H1 (cell line): ENCODE results near the gene IRAG1. TPM values are rescaled to one million over a fixed set of nuclear protein-coding genes. Genes with fewer than 3 reads are reported as not detected.

Source experiments
- CTCF ChIA-PET: fragments of 300-600 bp; sonication (Branson Sonifier 250); formaldehyde crosslinking; loops from one replicate; lab custom pipeline; 2021; ENCODE audit not compliant: partially characterized antibody; lab: Charles Lee
- POLR2A ChIA-PET: fragments of 300-600 bp; sonication (Branson Sonifier 250); formaldehyde crosslinking; loops from one replicate; lab custom pipeline; 2021; ENCODE audit warnings: inconsistent platforms; ENCODE audit not compliant: partially characterized antibody; lab: Charles Lee
- DNase-seq, 2 experiments: peaks; one replicate each; pipeline versions ENCODE4 v3.0.0 to v3.0.0-alpha.2; 2010 to 2022; ENCODE audit warnings: low spot score in 2 of 2, low read depth in 1 of 2, mixed read lengths in 1 of 2
- FAIRE-seq: peaks from 2 replicates; lab custom pipeline; 2011; peaks lifted over from hg19 to GRCh38; lab: Jason Lieb, UNC
- H2AFZ ChIP-seq: 2 replicates; pipeline ENCODE4 v1.8.1; 2012; ENCODE audit warnings: low read length, inconsistent platforms
- H2AK5ac ChIP-seq: 2 replicates; pipeline ENCODE4 v1.6.1; 2013; ENCODE audit warnings: low read depth, low read length
- H2BK120ac ChIP-seq: replicated peaks from 2 replicates; pipeline ENCODE3; 2013; ENCODE audit warnings: low read depth, low read length, inconsistent platforms
- H2BK12ac ChIP-seq: 2 replicates; pipeline ENCODE4 v1.6.1; 2013; ENCODE audit warnings: low read depth, low read length
- H2BK15ac ChIP-seq: 2 replicates; pipeline ENCODE4 v1.6.1; 2013; ENCODE audit warnings: low read length
- H2BK20ac ChIP-seq: 2 replicates; pipeline ENCODE4 v1.6.1; 2013; ENCODE audit warnings: low read length
- H2BK5ac ChIP-seq: 2 replicates; pipeline ENCODE4 v1.6.1; 2013; ENCODE audit warnings: low read depth, low read length
- H3K14ac ChIP-seq: 2 replicates; pipeline ENCODE4 v1.6.1; 2013; ENCODE audit warnings: inconsistent platforms; ENCODE audit not compliant: insufficient read length
- H3K18ac ChIP-seq: 2 replicates; pipeline ENCODE4 v1.6.1; 2013; ENCODE audit warnings: low read length; ENCODE audit errors: extremely low read depth
- H3K23ac ChIP-seq: 2 replicates; pipeline ENCODE4 v1.6.1; 2013; ENCODE audit warnings: inconsistent platforms; ENCODE audit not compliant: insufficient read length
- H3K23me2 ChIP-seq: 2 replicates; pipeline ENCODE4 v1.6.1; 2013; ENCODE audit warnings: low read depth, low read length
- H3K27ac ChIP-seq: 2 replicates; pipeline ENCODE4 v1.6.1; 2011; ENCODE audit warnings: low read depth, low read length, inconsistent platforms
- H3K27me3 ChIP-seq, 4 experiments: replicated peaks in 1 of 4; 1 replicate in 1 of 4; 2 replicates in 3 of 4; pipeline versions ENCODE4 v1.6.1 to v1.8.1; 2011 to 2013; ENCODE audit warnings: low read length in 3 of 4, mild to moderate bottlenecking in 3 of 4, inconsistent platforms in 2 of 4, mixed read lengths in 2 of 4, moderate library complexity in 1 of 4; ENCODE audit not compliant: control insufficient read depth in 3 of 4, insufficient read depth in 3 of 4; ENCODE audit errors: extremely low read depth in 1 of 4
- H3K36me3 ChIP-seq, 4 experiments: 2 replicates each; pipeline versions ENCODE4 v1.6.1 to v1.8.1; 2011 to 2013; ENCODE audit warnings: mild to moderate bottlenecking in 4 of 4, low read length in 3 of 4, moderate library complexity in 2 of 4, control low read depth in 1 of 4, inconsistent platforms in 1 of 4; ENCODE audit not compliant: insufficient read depth in 4 of 4, control insufficient read depth in 2 of 4
- H3K4ac ChIP-seq: replicated peaks from 2 replicates; pipeline ENCODE3; 2013; ENCODE audit warnings: low read length, low read depth, mixed read lengths, inconsistent platforms; ENCODE audit not compliant: insufficient read length
- H3K4me1 ChIP-seq, 4 experiments: replicated peaks in 1 of 4; 1 replicate in 1 of 4; 2 replicates in 3 of 4; pipeline versions ENCODE4 v1.6.1 to v1.8.1; 2011 to 2013; ENCODE audit warnings: low read length in 3 of 4, inconsistent platforms in 2 of 4, mixed read lengths in 1 of 4; ENCODE audit not compliant: insufficient read depth in 4 of 4, control insufficient read depth in 3 of 4
- H3K4me2 ChIP-seq, 2 experiments: 2 replicates each; pipeline versions ENCODE4 v1.6.1 to v1.8.1; 2011 to 2013; ENCODE audit warnings: low read depth in 2 of 2, low read length in 2 of 2, control low read depth in 1 of 2, inconsistent platforms in 1 of 2, mild to moderate bottlenecking in 1 of 2; ENCODE audit not compliant: insufficient read depth in 1 of 2
- H3K4me3 ChIP-seq, 4 experiments: fragments of 200-600, 300-600 bp in 1 of 4; sonication (generic), shearing (Covaris generic), sonication (Bioruptor Twin) in 1 of 4; 2 replicates each; pipeline versions ENCODE4 v1.5.1 to v1.8.1; 2011 to 2016; ENCODE audit warnings: low read length in 4 of 4, low read depth in 3 of 4, control low read depth in 2 of 4, inconsistent platforms in 2 of 4, mild to moderate bottlenecking in 2 of 4, mixed read lengths in 1 of 4, moderate library complexity in 1 of 4; ENCODE audit not compliant: insufficient read depth in 2 of 4; ENCODE audit errors: extremely low read depth in 1 of 4
- H3K56ac ChIP-seq: replicated peaks from 2 replicates; pipeline ENCODE3; 2013; ENCODE audit warnings: low read depth, mild to moderate bottlenecking, mixed read lengths, low read length, inconsistent platforms; ENCODE audit not compliant: insufficient read length
- H3K79me1 ChIP-seq: 2 replicates; pipeline ENCODE4 v1.6.1; 2013; ENCODE audit warnings: low read depth, low read length, control low read depth
- H3K79me2 ChIP-seq, 2 experiments: 2 replicates each; pipeline versions ENCODE4 v1.6.1 to v1.8.1; 2012 to 2013; ENCODE audit warnings: low read length in 2 of 2, mild to moderate bottlenecking in 2 of 2, inconsistent platforms in 1 of 2; ENCODE audit not compliant: insufficient read depth in 2 of 2, control insufficient read depth in 1 of 2
- H3K9ac ChIP-seq, 4 experiments: replicated peaks in 1 of 4; 1 replicate in 1 of 4; 2 replicates in 3 of 4; pipeline versions ENCODE4 v1.6.1 to v1.8.1; 2011 to 2013; ENCODE audit warnings: low read depth in 3 of 4, low read length in 3 of 4, control low read depth in 2 of 4, mild to moderate bottlenecking in 2 of 4, moderate library complexity in 2 of 4, inconsistent platforms in 1 of 4; ENCODE audit errors: extremely low read depth in 1 of 4
- H3K9me3 ChIP-seq, 2 experiments: 2 replicates each; pipeline versions ENCODE4 v1.6.1 to v1.8.1; 2012 to 2013; ENCODE audit warnings: mild to moderate bottlenecking in 2 of 2, moderate library complexity in 2 of 2, control low read depth in 1 of 2, inconsistent platforms in 1 of 2, low read depth in 1 of 2, low read length in 1 of 2, mixed read lengths in 1 of 2; ENCODE audit not compliant: insufficient read depth in 2 of 2
- H4K20me1 ChIP-seq, 2 experiments: replicated peaks in 1 of 2; 2 replicates each; pipeline versions ENCODE3 to v1.8.1; 2011 to 2013; ENCODE audit warnings: inconsistent platforms in 2 of 2, low read length in 2 of 2, mild to moderate bottlenecking in 1 of 2; ENCODE audit not compliant: insufficient read depth in 2 of 2, control insufficient read depth in 1 of 2
- H4K5ac ChIP-seq: 2 replicates; pipeline ENCODE4 v1.6.1; 2013; ENCODE audit warnings: low read length, low read depth, mixed read lengths, inconsistent platforms; ENCODE audit not compliant: insufficient read length
- H4K8ac ChIP-seq: 2 replicates; pipeline ENCODE4 v1.8.0; 2013; ENCODE audit warnings: mild to moderate bottlenecking, moderate library complexity, low read length, inconsistent platforms; ENCODE audit not compliant: insufficient read depth; ENCODE audit errors: extremely low read depth
- H4K91ac ChIP-seq: replicated peaks from 2 replicates; pipeline ENCODE3; 2013; ENCODE audit warnings: low read length, mixed read lengths, inconsistent platforms; ENCODE audit not compliant: insufficient read length
- CREB1 ChIP-seq: IDR thresholded peaks from 2 replicates; pipeline ENCODE4 v1.6.1; 2012; ENCODE audit warnings: inconsistent platforms
- GABPA ChIP-seq: IDR thresholded peaks from 2 replicates; pipeline ENCODE4 v1.6.1; 2011; ENCODE audit warnings: mild to moderate bottlenecking, low read length, moderate library complexity, borderline replicate concordance; ENCODE audit not compliant: insufficient read depth
- HDAC2 ChIP-seq, 2 experiments: fragments of 300-600 bp in 1 of 2; sonication (generic) in 1 of 2; IDR thresholded peaks; 2 replicates each; pipeline ENCODE4 v1.6.1; 2011 to 2012; ENCODE audit warnings: low read depth in 2 of 2, low read length in 2 of 2, mild to moderate bottlenecking in 2 of 2, moderate library complexity in 2 of 2, borderline replicate concordance in 1 of 2, inconsistent platforms in 1 of 2
- KDM1A ChIP-seq: fragments of 200-600, 300-600 bp; sonication (generic); IDR thresholded peaks from 2 replicates; pipeline ENCODE4 v1.7.1; 2016; ENCODE audit warnings: mild to moderate bottlenecking, low read length, borderline replicate concordance
- NANOG ChIP-seq: IDR thresholded peaks from 2 replicates; pipeline ENCODE4 v1.6.1; 2011; ENCODE audit warnings: low read length, low read depth, mild to moderate bottlenecking, inconsistent platforms; ENCODE audit not compliant: insufficient read depth, poor library complexity, severe bottlenecking
- POLR2AphosphoS5 ChIP-seq: IDR thresholded peaks from 2 replicates; pipeline ENCODE4 v1.6.1; 2011; ENCODE audit warnings: low read depth, low read length
- SIN3A ChIP-seq, 2 experiments: IDR thresholded peaks in 1 of 2; conservative IDR thresholded peaks in 1 of 2; 2 replicates each; pipeline ENCODE4 v1.6.1; 2011 to 2012; ENCODE audit warnings: low read length in 2 of 2, improper control_type of control experiment in 1 of 2, low read depth in 1 of 2, mild to moderate bottlenecking in 1 of 2
- SIRT6 ChIP-seq: IDR thresholded peaks from one replicate; pipeline ENCODE4 v1.7.1; 2012; ENCODE audit warnings: low read length, inconsistent platforms
- SP4 ChIP-seq: IDR thresholded peaks from 2 replicates; pipeline ENCODE4 v1.6.1; 2012; ENCODE audit warnings: low read length, inconsistent platforms
- TEAD4 ChIP-seq: IDR thresholded peaks from 2 replicates; pipeline ENCODE4 v1.6.1; 2012; ENCODE audit warnings: low read depth, low read length, inconsistent platforms, mixed read lengths
- USF2 ChIP-seq: IDR thresholded peaks from 2 replicates; pipeline ENCODE4 v1.6.1; 2011; ENCODE audit warnings: low read length, improper control_type of control experiment
- WGBS, 2 experiments: shearing (Covaris generic) in 1 of 2; methylation state at CpG; one replicate each; pipeline versions ENCODE4 v1.1.6 to v1.1.7; 2013 to 2015; ENCODE audit warnings: low lambda C conversion rate in 2 of 2, mixed read lengths in 2 of 2, inconsistent platforms in 1 of 2, low coverage in 1 of 2, missing lambda C conversion rate in 1 of 2; ENCODE audit not compliant: insufficient replicate concordance in 2 of 2, insufficient coverage in 1 of 2, insufficient read length in 1 of 2; ENCODE audit errors: extremely low coverage in 1 of 2, missing lambda C conversion rate in 1 of 2; 5-methylcytosine and 5-hydroxymethylcytosine counted together
- polyA plus RNA-seq, 7 experiments: library from polyadenylated mRNA; depleted of rRNA in 3 of 7; stranded (reverse) in 5 of 7; unstranded in 2 of 7; fragments of >200 nt in 5 of 7; fragments of 200-250 nt in 2 of 7; gene quantifications; 1 replicate in 5 of 7; 2 replicates in 1 of 7; 4 replicates in 1 of 7; pipeline versions ENCODE4 v1.2.1 to v1.2.3, GENCODE V29; 2011 to 2013; ENCODE audit warnings: missing spikeins in 2 of 7, mixed read lengths in 2 of 7
- total RNA-seq: library from RNA; stranded (reverse); fragmentation: NEBNext Ultra II Directional; extraction: Animal tissue kit (Norgen Biotek cat#: 25700); gene quantifications from 2 replicates; pipeline ENCODE4 v1.2.1, GENCODE V29; 2021
- TF ChIP-seq, protein P1 (sequence below): IDR thresholded peaks from 2 replicates; pipeline ENCODE4 v1.6.1; 2012; ENCODE audit warnings: inconsistent platforms

IRAG1 gene
- total and polyA plus RNA-seq, 2 of the 8 experiments (the other 6 are each of a cell fraction or from before 2014, with no cell fraction given) = 1.8 to 2.7 TPM

DNA sequence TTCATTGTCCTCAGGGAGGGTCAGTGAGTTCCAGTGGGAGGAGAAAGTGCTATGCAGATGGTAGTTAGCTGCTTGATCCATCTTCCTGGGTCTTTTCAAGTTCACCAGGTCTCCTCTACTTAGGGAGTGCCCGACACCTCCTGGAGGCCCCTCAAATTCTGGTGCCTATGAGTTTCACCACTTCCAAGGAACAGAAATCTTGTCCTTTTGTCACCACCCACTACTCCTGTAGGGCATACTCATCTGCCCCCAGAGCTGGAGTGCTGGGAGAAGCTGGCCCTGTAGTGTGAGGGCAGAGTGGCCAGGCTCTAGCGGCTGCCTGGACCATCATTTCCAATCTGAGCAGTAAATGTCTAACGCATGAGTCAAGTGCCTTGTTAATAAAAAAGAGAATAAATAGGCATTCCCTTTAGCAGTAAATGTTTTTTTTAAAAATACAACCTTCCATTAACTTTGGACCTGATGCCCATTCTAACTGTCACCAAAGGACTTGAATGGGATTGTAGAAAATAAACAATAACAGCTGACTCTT is 12.5 kb downstream of the IRAG1 start:
- POLR2A ChIA-PET = no interaction called here
- H3K27me3 ChIP-seq = no peaks in the 10 kb centered on the region
- H3K27ac ChIP-seq = no peak overlapping the region
- no peak overlapping the region for H3K4me2 ChIP-seq
- CTCF ChIA-PET = interaction anchor here (0.7 to 2.5 kb wide), 6 partner anchors 10 to 55 kb away, joined by 3 to 8 read pairs (median 3); partner anchors contain the start of gene IRAG1
- H2BK15ac ChIP-seq = no peak overlapping the region
- H2BK12ac ChIP-seq = no peak overlapping the region
- no peak overlapping the region for H2BK20ac ChIP-seq
- H4K8ac ChIP-seq = no peak overlapping the region
- 90% methylated on average over 3 of the region's 3 CpGs; no CpG with 5 or more reads in 1 of the 2 experiments for WGBS, 2 experiments
- H3K9me3 ChIP-seq = no peaks in the 10 kb centered on the region
- H2AK5ac ChIP-seq = no peak overlapping the region
- no peak overlapping the region for H2BK5ac ChIP-seq
- H3K79me1 ChIP-seq = no peaks in the 10 kb centered on the region
- H3K36me3 ChIP-seq = no peaks in the 10 kb centered on the region
- no peaks in the 10 kb centered on the region for H4K20me1 ChIP-seq
- FAIRE-seq = no peak
- no peak overlapping the region for H3K23ac ChIP-seq
- H3K79me2 ChIP-seq = no peaks in the 10 kb centered on the region
- H2AFZ ChIP-seq = no peak overlapping the region
- no peak overlapping the region for H3K9ac ChIP-seq
- no peaks in the 10 kb centered on the region for H3K23me2 ChIP-seq
- no peak overlapping the region for H3K4me3 ChIP-seq
- H3K14ac ChIP-seq = no peak overlapping the region
- DNase-seq = no peak
- no peak overlapping the region for H3K56ac ChIP-seq
- no peak overlapping the region for H4K91ac ChIP-seq
- no peak overlapping the region for H3K4ac ChIP-seq
- no peak overlapping the region for H3K18ac ChIP-seq
- no peak overlapping the region for H2BK120ac ChIP-seq
- no peaks in the 10 kb centered on the region for H3K4me1 ChIP-seq
- H4K5ac ChIP-seq = no peak overlapping the region
- no peak for TF ChIP-seq SIRT6
- TF ChIP-seq GABPA = no peak
- no peak for TF ChIP-seq CREB1
- TF ChIP-seq, protein P1, sequence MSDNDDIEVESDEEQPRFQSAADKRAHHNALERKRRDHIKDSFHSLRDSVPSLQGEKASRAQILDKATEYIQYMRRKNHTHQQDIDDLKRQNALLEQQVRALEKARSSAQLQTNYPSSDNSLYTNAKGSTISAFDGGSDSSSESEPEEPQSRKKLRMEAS = no peak
- TF ChIP-seq HDAC2 (IDR thresholded peaks at IDR 0.05; ENCODE audit: borderline replicate concordance in 1 of 2, low read depth in 2 of 2, low read length in 2 of 2) = no peak
- TF ChIP-seq USF2 = no peak
- no peak for TF ChIP-seq SIN3A (conservative IDR thresholded peaks at IDR 0.05 in 1 of 2, IDR thresholded peaks at IDR 0.05 in 1 of 2; ENCODE audit: low read depth in 1 of 2, low read length in 2 of 2)
- no peak for TF ChIP-seq TEAD4
- no peak for TF ChIP-seq KDM1A
- TF ChIP-seq SP4 = no peak
- no peak for TF ChIP-seq NANOG
- TF ChIP-seq POLR2AphosphoS5 = no peak
